GM12872 (cell line): ENCODE data around the gene VTI1A.

ENCODE experiments used
- CTCF ChIP-seq: IDR thresholded peaks from 3 replicates; pipeline ENCODE4 v1.5.1; 2011; ENCODE audit warnings: low read depth, mild to moderate bottlenecking, low read length, moderate library complexity; ENCODE audit not compliant: insufficient read depth

Gene VTI1A

GRCh38 chr10:112471878-112472487, 25.0 kb downstream of the VTI1A start:
- peak; percentile 61 for TF ChIP-seq CTCF

GRCh38 chr10:112475575-112476218, 28.7 kb downstream of the VTI1A start:
- peak; percentile 41; the same call in 2 of the 3 replicates for TF ChIP-seq CTCF

- TF ChIP-seq CTCF: no peak
These were observed 34.6 kb downstream of the VTI1A start for GRCh38 chr10:112481602-112482001.

- TF ChIP-seq CTCF: no peak
These were observed 37.4 kb downstream of the VTI1A start for GRCh38 chr10:112484399-112484798.

GRCh38 chr10:112487964-112488363, 40.9 kb downstream of the VTI1A start:
- no peak for TF ChIP-seq CTCF

- TF ChIP-seq CTCF: no peak
These were observed 43.5 kb downstream of the VTI1A start for GRCh38 chr10:112490545-112490944.

GRCh38 chr10:112491144-112491543, 44.1 kb downstream of the VTI1A start:
- no peak for TF ChIP-seq CTCF
